GM03348 (cell line): ENCODE data around the gene CDON.
"Not testable (repeated sequence)": the region's sequence is repeated elsewhere in the genome, so short reads cannot be mapped to it uniquely, and the experiment has no call there.

Experiments used
- DNase-seq: peaks from one replicate; pipeline ENCODE4 v3.0.0; 2012; ENCODE audit warnings: low spot score

The CDON gene

DNA sequence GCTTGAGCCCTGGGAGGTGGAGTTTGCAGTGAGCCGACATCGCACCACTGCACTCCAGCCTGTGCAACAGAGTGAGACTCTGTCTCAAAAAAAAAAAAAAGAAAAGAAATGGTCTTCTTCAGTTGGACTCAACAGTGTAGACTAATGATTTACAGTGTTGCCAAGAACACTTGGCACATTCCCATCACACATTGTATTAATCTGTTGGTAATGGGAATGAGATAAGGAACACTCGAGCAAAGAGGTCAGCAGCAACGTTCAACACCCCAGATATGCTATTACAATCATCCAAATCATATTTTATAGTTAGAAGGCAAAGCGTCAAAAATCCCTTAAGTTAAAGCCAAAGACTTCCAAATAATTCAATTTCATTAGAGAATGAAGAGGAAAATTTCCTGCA, 14.5 kb downstream of the CDON start:
- DNase-seq, result no peak

DNA sequence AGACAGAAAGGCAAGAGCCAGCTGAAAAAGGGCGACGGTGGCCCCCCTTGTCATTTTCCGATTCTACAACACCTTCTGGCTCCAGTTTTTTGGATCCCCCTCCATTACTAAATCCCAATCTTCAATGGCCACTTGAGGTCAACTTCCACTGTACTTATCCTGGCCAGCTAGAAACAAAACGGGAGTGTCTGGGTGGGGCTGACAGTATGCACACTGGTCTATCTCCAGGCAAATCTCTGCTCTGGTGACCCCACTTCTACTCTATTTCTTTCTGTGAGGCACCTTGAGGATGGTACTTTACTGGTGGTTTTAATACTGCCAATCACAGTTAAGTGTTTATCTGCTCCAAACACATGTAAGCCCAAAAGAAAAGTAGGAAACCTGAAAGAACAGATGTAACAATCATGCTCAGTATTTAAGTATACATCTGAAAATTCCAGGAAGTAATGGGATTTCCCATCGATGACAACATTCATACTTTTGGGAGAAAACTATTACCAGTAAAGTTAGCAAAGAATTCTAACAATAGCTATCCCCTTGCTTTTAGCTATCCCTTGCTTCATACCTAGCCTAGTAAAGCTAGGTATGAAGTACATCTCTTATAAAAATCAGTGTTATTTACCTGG, 16.0 kb downstream of the CDON start:
- DNase-seq, result no peak

GRCh38 chr11:126039485-126040271, 23.0 kb downstream of the CDON start:
- no peak for DNase-seq

DNA sequence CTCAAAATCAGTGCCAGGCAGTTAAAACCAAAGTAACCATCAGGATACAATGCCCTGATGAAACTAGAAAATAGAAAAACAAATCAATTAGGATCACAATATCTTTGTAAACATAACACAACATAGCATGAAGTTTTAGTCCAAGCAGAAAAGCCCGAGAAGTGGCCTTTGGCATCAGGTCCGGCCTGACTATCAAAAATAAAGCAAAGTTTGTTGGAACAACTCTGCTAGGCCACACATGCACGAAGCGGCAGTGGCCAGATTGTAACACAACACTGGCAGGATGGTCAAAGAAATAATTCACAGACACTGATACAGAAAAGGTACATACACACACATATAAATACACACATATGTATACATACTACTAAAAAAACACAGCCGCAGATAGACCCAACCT, 26.9 kb downstream of the CDON start:
- no peak for DNase-seq

DNA sequence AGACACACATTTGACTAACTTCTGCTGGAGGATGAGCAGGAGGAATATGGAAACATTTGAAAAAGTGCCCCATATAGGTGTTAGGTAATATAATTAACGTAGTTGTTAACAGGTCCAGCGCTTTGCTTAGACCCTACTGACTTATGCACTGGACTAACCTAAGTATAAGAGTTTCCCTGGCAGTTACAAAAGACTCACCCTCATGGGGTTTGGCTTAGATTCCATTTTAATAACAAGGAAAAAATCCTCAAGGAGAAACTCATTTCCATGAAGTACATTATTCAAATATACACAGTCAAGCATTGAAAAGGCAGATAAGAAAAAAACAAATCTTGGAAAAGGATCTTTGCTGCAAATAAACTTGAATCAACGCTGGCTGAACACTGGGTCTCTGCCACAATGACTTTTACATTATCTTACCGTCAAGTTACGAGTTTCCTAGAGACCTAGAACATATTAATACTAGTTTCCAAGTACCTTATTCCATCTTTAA, 27.7 kb downstream of the CDON start:
- no peak for DNase-seq

- no peak for DNase-seq
Observed at GRCh38 chr11:126034039-126034932, 28.4 kb downstream of the CDON start.

GRCh38 chr11:126032375-126032774, 30.3 kb downstream of the CDON start:
- no peak for DNase-seq

GRCh38 chr11:126029805-126030204, 32.9 kb downstream of the CDON start:
- no peak for DNase-seq

DNA sequence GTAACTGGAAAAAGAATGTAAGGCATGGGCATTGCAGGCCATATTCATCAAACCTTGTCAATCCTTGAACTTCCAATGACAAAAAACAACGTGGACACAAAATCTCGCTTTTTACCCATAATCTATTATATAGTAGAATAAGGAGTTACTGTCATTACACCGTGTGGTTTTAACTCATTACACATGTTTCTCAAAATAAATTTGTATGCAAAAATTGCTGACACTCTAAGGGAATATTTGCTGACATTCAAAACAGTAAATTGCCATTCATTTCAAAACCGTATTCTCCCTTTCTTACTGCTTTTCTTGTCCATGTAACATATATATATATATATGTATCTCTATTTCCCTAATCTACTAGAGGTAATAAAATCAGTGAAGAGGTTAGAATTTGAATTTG, 33.4 kb downstream of the CDON start:
- no peak for DNase-seq

DNA sequence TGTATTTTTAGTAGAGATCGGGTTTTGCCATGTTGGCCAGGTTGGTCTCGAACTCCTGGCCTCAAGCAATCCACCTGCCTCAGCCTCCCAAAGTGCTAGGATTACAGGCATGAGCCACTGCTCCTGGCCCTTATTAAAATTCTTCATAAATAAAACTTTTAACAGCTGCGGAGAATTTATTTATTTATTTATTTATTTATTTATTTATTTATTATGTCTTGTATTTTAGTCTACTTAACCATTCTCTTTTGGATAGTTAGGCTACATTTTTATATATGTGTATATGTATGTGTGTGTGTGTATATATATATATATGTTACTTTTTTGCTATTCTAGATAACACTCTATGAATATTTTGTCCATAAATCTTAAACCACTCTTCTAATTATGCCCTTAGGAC, 34.1 kb downstream of the CDON start:
- DNase-seq, result not testable (repeated sequence)

DNA sequence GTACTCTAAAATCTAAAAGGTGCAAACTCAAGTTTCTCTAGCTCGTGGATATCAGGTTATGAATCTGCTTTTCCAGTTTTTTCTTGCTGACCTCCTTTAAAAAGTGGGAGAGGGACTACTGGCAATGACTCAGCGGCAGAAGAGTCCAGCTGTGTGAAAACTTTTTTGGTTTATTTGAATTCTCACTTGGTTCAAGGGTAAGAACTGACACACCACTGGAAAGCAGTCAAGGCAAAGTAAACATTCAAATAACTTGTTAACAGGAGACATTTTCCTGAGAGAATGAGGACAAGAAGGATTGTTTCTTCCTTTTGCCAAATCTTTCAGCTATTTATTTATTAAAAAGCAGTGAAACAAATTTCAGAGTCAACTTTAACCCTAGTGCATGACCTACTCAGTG, 36.1 kb downstream of the CDON start:
- DNase-seq, result no peak

GRCh38 chr11:126025822-126026221, 36.8 kb downstream of the CDON start:
- DNase-seq, result no peak

DNA sequence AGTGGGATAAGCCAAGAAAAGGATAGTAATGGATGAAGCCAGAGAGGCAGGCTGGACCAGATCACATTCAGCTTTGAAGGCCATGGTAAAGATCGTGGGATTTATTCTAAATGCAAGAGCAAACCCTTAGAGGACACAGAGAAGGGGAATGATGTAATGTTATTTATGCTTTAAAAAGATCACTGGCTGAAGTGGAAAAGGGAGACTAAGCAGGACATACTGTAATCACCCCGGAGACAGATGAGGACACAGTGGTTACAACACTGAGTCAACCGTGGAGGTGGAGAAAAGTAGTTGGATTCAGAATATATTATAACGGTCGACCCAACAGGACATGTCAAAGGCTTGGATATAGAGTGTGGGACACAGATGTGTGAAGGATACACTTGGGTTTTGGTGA, 38.5 kb downstream of the CDON start:
- DNase-seq, result no peak

- no peak for DNase-seq
Observed at GRCh38 chr11:126012852-126013251, 49.8 kb downstream of the CDON start.

- no peak for DNase-seq
Observed at GRCh38 chr11:126011754-126012153, 50.9 kb downstream of the CDON start.

- no peak for DNase-seq
Observed at GRCh38 chr11:126011265-126011664, 51.4 kb downstream of the CDON start.

GRCh38 chr11:126008956-126009355, 53.7 kb downstream of the CDON start:
- DNase-seq, result no peak

- DNase-seq, result peak; percentile 57
Observed at GRCh38 chr11:126007238-126007637, 55.4 kb downstream of the CDON start.

- no peak for DNase-seq
Observed at GRCh38 chr11:126006068-126006467, 56.6 kb downstream of the CDON start.

DNA sequence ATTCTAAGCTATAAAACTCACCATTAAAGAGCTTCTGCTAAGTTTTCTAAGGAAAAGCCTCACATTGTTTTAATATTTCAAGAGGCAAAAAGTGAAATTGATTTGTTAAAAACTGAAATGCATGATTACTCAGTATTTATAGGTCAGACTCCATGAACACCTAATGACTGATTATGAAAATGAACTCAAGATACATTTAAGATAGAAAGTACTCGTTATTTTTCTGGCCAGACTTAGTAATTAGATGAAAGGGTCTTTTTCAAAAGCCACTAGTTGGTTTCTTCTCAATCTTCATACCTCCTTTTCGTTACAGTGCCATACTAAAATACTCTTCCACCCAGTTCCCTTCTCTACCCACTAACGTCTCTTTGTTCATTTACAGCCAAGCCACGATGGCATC, 60.5 kb downstream of the CDON start:
- no peak for DNase-seq

- peak; percentile 18 for DNase-seq
Observed at GRCh38 chr11:125999234-125999880, 63.3 kb downstream of the CDON start.

DNA sequence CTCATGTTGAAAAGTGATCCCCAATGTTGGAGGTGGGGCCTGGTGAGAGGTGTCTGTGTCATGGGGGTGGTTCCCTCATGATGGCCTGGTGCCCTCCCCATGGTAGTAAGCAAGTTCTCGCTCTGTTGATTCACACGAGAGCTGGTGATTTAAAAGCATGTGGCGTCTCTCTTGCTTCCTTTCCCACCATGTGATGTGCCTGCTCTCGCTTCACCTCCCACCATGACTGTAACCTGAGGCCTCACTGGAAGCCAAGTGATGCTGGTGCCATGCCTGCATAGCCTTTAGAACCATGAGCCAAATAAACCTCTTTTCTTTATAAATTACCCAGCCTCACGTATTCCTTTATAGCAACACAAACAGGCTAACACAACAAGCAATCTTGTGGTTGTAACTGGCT, 64.4 kb downstream of the CDON start:
- DNase-seq, result no peak
